Measurements from ENCODE around the gene TSPAN4. TPM values are rescaled to one million over a fixed set of nuclear protein-coding genes. Genes with fewer than 3 reads are reported as not detected.

The TSPAN4 gene
- total and polyA plus RNA-seq, 10 of the 15 experiments (the other 5 are each of a cell fraction or from before 2014, with no cell fraction given), result 0.37 to 14.0 (median 8.5) TPM; not detected in 1

DNA sequence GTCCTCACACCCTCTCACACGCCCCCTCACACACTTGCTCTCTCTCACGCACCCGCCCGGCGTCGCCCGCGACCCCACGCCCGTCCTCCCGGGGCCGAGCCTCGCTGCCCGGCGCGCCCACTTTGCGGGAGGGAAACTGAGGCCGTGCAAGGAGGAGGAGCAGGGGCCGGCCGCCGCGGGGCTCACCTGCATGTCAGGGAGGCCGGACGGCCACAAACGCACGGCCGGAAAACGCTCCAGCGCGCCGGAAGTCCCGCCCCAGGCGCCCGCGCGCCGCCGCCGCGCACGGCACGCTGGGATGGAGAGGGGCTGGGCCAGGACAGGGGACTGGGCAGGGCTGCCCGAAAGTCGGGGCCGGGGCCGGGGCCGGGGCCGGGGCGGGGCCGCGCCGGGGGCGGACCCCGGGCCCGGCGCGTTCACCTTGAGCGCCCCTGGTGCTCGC, 68.0 kb downstream of the TSPAN4 start, which contains the start of gene CHID1 (continued):
- TF ChIP-seq, protein P1, sequence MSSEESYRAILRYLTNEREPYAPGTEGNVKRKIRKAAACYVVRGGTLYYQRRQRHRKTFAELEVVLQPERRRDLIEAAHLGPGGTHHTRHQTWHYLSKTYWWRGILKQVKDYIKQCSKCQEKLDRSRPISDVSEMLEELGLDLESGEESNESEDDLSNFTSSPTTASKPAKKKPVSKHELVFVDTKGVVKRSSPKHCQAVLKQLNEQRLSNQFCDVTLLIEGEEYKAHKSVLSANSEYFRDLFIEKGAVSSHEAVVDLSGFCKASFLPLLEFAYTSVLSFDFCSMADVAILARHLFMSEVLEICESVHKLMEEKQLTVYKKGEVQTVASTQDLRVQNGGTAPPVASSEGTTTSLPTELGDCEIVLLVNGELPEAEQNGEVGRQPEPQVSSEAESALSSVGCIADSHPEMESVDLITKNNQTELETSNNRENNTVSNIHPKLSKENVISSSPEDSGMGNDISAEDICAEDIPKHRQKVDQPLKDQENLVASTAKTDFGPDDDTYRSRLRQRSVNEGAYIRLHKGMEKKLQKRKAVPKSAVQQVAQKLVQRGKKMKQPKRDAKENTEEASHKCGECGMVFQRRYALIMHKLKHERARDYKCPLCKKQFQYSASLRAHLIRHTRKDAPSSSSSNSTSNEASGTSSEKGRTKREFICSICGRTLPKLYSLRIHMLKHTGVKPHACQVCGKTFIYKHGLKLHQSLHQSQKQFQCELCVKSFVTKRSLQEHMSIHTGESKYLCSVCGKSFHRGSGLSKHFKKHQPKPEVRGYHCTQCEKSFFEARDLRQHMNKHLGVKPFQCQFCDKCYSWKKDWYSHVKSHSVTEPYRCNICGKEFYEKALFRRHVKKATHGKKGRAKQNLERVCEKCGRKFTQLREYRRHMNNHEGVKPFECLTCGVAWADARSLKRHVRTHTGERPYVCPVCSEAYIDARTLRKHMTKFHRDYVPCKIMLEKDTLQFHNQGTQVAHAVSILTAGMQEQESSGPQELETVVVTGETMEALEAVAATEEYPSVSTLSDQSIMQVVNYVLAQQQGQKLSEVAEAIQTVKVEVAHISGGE (CRISPR knock-in tag; IDR thresholded peaks at IDR 0.05), result peak; percentile 81
- TF ChIP-seq SREBF2 (IDR thresholded peaks at IDR 0.05; ENCODE audit: low read length) (no peak), GATAD2B (conservative IDR thresholded peaks at IDR 0.05; ENCODE audit: low read depth) (peak; percentile 51; the same call in 1 of the 2 replicates), RB1 (IDR thresholded peaks at IDR 0.05; ENCODE audit: borderline replicate concordance) (peak; percentile 29; the same call in 1 of the 2 replicates), ZNF217 (IDR thresholded peaks at IDR 0.05) (no peak), CREB1 (IDR thresholded peaks at IDR 0.05; ENCODE audit: low read depth) (peak; percentile 46; the same call in 1 of the 2 replicates), CHD4 (IDR thresholded peaks at IDR 0.05) (no peak), KDM1A (IDR thresholded peaks at IDR 0.05; ENCODE audit: borderline replicate concordance) (no peak), MXI1 (IDR thresholded peaks at IDR 0.05; ENCODE audit: low read depth, low read length) (peak; percentile 26; the same call in 1 of the 2 replicates), GABPA (IDR thresholded peaks at IDR 0.05; ENCODE audit: low read depth) (peak; percentile 87), YY1 (IDR thresholded peaks at IDR 0.05; ENCODE audit: low read depth, low read length) (no peak), SIN3A (IDR thresholded peaks at IDR 0.05; ENCODE audit: low read depth, low read length) (no peak), ATF7 (IDR thresholded peaks at IDR 0.05; ENCODE audit: low read depth) (no peak), TAF1 (IDR thresholded peaks at IDR 0.05; ENCODE audit: borderline replicate concordance, low read depth, low read length) (peak; percentile 58; the same call in 1 of the 2 replicates), BACH1 (IDR thresholded peaks at IDR 0.05; ENCODE audit: borderline replicate concordance) (peak; percentile 32; the same call in 1 of the 2 replicates), SIX5 (IDR thresholded peaks at IDR 0.05; ENCODE audit: low read depth, low read length, severe bottlenecking) (peak; percentile 45)
- TF ChIP-seq, protein P2, sequence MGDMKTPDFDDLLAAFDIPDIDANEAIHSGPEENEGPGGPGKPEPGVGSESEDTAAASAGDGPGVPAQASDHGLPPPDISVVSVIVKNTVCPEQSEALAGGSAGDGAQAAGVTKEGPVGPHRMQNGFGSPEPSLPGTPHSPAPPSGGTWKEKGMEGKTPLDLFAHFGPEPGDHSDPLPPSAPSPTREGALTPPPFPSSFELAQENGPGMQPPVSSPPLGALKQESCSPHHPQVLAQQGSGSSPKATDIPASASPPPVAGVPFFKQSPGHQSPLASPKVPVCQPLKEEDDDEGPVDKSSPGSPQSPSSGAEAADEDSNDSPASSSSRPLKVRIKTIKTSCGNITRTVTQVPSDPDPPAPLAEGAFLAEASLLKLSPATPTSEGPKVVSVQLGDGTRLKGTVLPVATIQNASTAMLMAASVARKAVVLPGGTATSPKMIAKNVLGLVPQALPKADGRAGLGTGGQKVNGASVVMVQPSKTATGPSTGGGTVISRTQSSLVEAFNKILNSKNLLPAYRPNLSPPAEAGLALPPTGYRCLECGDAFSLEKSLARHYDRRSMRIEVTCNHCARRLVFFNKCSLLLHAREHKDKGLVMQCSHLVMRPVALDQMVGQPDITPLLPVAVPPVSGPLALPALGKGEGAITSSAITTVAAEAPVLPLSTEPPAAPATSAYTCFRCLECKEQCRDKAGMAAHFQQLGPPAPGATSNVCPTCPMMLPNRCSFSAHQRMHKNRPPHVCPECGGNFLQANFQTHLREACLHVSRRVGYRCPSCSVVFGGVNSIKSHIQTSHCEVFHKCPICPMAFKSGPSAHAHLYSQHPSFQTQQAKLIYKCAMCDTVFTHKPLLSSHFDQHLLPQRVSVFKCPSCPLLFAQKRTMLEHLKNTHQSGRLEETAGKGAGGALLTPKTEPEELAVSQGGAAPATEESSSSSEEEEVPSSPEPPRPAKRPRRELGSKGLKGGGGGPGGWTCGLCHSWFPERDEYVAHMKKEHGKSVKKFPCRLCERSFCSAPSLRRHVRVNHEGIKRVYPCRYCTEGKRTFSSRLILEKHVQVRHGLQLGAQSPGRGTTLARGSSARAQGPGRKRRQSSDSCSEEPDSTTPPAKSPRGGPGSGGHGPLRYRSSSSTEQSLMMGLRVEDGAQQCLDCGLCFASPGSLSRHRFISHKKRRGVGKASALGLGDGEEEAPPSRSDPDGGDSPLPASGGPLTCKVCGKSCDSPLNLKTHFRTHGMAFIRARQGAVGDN (IDR thresholded peaks at IDR 0.05), result peak; percentile 29; the same call in 1 of the 2 replicates
- TF ChIP-seq, protein P3, sequence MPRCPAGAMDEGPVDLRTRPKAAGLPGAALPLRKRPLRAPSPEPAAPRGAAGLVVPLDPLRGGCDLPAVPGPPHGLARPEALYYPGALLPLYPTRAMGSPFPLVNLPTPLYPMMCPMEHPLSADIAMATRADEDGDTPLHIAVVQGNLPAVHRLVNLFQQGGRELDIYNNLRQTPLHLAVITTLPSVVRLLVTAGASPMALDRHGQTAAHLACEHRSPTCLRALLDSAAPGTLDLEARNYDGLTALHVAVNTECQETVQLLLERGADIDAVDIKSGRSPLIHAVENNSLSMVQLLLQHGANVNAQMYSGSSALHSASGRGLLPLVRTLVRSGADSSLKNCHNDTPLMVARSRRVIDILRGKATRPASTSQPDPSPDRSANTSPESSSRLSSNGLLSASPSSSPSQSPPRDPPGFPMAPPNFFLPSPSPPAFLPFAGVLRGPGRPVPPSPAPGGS (IDR thresholded peaks at IDR 0.05; ENCODE audit: borderline replicate concordance, insufficient read depth, low read depth, low read length, poor library complexity, severe bottlenecking), result no peak
- TF ChIP-seq, protein P4, sequence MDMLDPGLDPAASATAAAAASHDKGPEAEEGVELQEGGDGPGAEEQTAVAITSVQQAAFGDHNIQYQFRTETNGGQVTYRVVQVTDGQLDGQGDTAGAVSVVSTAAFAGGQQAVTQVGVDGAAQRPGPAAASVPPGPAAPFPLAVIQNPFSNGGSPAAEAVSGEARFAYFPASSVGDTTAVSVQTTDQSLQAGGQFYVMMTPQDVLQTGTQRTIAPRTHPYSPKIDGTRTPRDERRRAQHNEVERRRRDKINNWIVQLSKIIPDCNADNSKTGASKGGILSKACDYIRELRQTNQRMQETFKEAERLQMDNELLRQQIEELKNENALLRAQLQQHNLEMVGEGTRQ (IDR thresholded peaks at IDR 0.05; ENCODE audit: borderline replicate concordance, low read depth, low read length), result no peak
- TF ChIP-seq, protein P5, sequence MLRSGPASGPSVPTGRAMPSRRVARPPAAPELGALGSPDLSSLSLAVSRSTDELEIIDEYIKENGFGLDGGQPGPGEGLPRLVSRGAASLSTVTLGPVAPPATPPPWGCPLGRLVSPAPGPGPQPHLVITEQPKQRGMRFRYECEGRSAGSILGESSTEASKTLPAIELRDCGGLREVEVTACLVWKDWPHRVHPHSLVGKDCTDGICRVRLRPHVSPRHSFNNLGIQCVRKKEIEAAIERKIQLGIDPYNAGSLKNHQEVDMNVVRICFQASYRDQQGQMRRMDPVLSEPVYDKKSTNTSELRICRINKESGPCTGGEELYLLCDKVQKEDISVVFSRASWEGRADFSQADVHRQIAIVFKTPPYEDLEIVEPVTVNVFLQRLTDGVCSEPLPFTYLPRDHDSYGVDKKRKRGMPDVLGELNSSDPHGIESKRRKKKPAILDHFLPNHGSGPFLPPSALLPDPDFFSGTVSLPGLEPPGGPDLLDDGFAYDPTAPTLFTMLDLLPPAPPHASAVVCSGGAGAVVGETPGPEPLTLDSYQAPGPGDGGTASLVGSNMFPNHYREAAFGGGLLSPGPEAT (IDR thresholded peaks at IDR 0.05; ENCODE audit: low read depth), result no peak
